Gastrocnemius medialis (tissue), 4 donors: ENCODE data around the gene TRIM28.

Experiments used
- POLR2A ChIP-seq, 2 donors: fragments of 450-650 bp; IDR thresholded peaks; one replicate each; pipeline ENCODE4 v1.6.1; 2017; ENCODE audit warnings: antibody characterized with exemption in 2 of 2, mild to moderate bottlenecking in 2 of 2, moderate library complexity in 2 of 2
- TF ChIP-seq, protein P1 (sequence below), 5 experiments: fragments of 450-650 bp in 3 of 5; fragments of 200-600 bp in 2 of 5; sonication (generic) in 2 of 5; IDR thresholded peaks in 4 of 5; conservative IDR thresholded peaks in 1 of 5; 1 replicate in 4 of 5; 2 replicates in 1 of 5; pipeline ENCODE4 v1.5.1; 2016 to 2019; ENCODE audit warnings: antibody characterized with exemption in 5 of 5, mild to moderate bottlenecking in 3 of 5, moderate library complexity in 3 of 5

DNA sequence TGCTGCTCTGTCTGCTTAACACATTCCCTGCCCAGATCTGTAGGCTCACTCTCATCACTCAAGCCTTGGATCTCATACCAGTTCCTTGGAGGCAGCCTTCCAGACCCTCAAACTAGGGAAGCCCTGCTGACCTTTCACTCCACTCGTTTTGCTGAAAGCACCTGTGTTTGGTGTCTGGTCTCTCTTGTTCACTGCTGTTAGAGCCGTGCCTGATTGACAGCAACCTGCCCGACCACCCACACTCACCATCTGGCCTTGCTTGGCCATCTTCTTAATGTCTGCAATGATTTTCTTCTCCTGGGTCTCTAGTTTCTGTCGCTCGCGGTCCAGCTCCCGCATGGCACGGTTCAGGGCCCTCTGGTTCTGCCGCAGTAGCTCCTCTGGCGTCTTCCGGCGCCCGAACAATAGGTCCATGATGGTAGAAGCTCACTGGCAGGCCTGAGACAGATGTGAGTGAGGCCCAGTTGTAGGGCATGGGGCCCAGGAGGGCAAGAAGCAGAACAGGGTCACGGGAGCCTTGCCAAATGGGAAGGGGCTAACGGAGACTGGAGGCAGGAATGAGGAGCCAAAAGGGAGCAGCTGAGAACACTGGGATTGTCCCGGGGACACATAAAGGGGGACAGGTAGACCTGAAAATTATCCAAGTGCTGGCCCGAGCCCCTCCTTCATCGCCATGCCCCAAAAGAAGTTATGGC lies 10.1 kb downstream of the TRIM28 start:
- TF ChIP-seq, protein P1, sequence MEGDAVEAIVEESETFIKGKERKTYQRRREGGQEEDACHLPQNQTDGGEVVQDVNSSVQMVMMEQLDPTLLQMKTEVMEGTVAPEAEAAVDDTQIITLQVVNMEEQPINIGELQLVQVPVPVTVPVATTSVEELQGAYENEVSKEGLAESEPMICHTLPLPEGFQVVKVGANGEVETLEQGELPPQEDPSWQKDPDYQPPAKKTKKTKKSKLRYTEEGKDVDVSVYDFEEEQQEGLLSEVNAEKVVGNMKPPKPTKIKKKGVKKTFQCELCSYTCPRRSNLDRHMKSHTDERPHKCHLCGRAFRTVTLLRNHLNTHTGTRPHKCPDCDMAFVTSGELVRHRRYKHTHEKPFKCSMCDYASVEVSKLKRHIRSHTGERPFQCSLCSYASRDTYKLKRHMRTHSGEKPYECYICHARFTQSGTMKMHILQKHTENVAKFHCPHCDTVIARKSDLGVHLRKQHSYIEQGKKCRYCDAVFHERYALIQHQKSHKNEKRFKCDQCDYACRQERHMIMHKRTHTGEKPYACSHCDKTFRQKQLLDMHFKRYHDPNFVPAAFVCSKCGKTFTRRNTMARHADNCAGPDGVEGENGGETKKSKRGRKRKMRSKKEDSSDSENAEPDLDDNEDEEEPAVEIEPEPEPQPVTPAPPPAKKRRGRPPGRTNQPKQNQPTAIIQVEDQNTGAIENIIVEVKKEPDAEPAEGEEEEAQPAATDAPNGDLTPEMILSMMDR (IDR thresholded peaks at IDR 0.05 in 4 of 5, conservative IDR thresholded peaks at IDR 0.05 in 1 of 5) = no peak
- TF ChIP-seq POLR2A (IDR thresholded peaks at IDR 0.05) = no peak
